B cell (primary cell): ENCODE measurements around the gene MAP2K7. TPM values are rescaled to one million over a fixed set of nuclear protein-coding genes. Genes with fewer than 3 reads are reported as not detected.
"Not testable (repeated sequence)": the region's sequence is repeated elsewhere in the genome, so short reads cannot be mapped to it uniquely, and the experiment has no call there.

ENCODE experiments used
- ATAC-seq: fragments of 200-7000 bp; cut with Tn5 transposase; one replicate; pipeline ENCODE4 v1.10.0; 2021; ENCODE audit warnings: low read depth, mild to moderate bottlenecking, moderate number of reproducible peaks, moderate library complexity
- CTCF ChIA-PET: fragments of 350-600 bp; sonication (Branson Sonifier 250); formaldehyde crosslinking; loops from one replicate; lab custom pipeline; 2021; ENCODE audit warnings: antibody characterized with exemption, inconsistent platforms; lab: Charles Lee
- POLR2A ChIA-PET: fragments of 350-600 bp; sonication (Branson Sonifier 250); formaldehyde crosslinking; loops from one replicate; lab custom pipeline; 2021; ENCODE audit warnings: antibody characterized with exemption; lab: Charles Lee
- DNase-seq: peaks from one replicate; pipeline ENCODE4 v3.0.0; 2013
- H2AFZ ChIP-seq: 2 replicates; pipeline ENCODE4 v1.6.1; 2012; ENCODE audit warnings: mild to moderate bottlenecking, low read depth, low read length; ENCODE audit not compliant: insufficient read depth, poor library complexity, severe bottlenecking
- H3K27ac ChIP-seq, 2 donors: 1 replicate in 1 of 2; 2 replicates in 1 of 2; pipeline ENCODE4 v1.5.1; 2012 to 2013; ENCODE audit warnings: low read length in 2 of 2, mild to moderate bottlenecking in 2 of 2, moderate library complexity in 1 of 2
- H3K27me3 ChIP-seq, 4 experiments: fragments of 200-600 bp in 1 of 4; sonication (generic) in 1 of 4; replicated peaks in 1 of 4; 1 replicate in 2 of 4; 2 replicates in 2 of 4; pipeline versions ENCODE4 v1.6.1 to v1.7.0; 2013 to 2016; ENCODE audit warnings: low read length in 3 of 4, mild to moderate bottlenecking in 2 of 4, mixed read lengths in 1 of 4, moderate library complexity in 1 of 4; ENCODE audit not compliant: insufficient read depth in 4 of 4, control insufficient read depth in 3 of 4; ENCODE audit errors: control extremely low read depth in 1 of 4
- H3K36me3 ChIP-seq, 2 experiments: replicated peaks in 1 of 2; 1 replicate in 1 of 2; 2 replicates in 1 of 2; pipeline versions ENCODE4 v1.6.1 to v1.7.1; 2013; ENCODE audit warnings: low read length in 1 of 2; ENCODE audit not compliant: insufficient read depth in 2 of 2, control insufficient read depth in 1 of 2; ENCODE audit errors: control extremely low read depth in 1 of 2, extremely low read depth in 1 of 2
- H3K4me1 ChIP-seq, 2 donors: fragments of 200-600 bp in 1 of 2; sonication (generic) in 1 of 2; 1 replicate in 1 of 2; 2 replicates in 1 of 2; pipeline versions ENCODE4 v1.5.1 to v1.6.1; 2013 to 2017; ENCODE audit warnings: low read length in 2 of 2; ENCODE audit not compliant: control insufficient read depth in 2 of 2, insufficient read depth in 2 of 2
- H3K4me2 ChIP-seq: replicated peaks from 2 replicates; pipeline ENCODE3; 2012; ENCODE audit warnings: mild to moderate bottlenecking, low read depth, low read length; ENCODE audit not compliant: poor library complexity, severe bottlenecking
- H3K4me3 ChIP-seq, 5 experiments: fragments of 200-600 bp in 1 of 5; sonication (generic) in 1 of 5; 1 replicate in 3 of 5; 2 replicates in 2 of 5; pipeline versions ENCODE4 v1.5.1 to v1.7.0; 2011 to 2016; ENCODE audit warnings: low read length in 4 of 5, mild to moderate bottlenecking in 4 of 5, low read depth in 2 of 5, control low read depth in 1 of 5, moderate library complexity in 1 of 5; ENCODE audit not compliant: insufficient read depth in 1 of 5; ENCODE audit errors: control extremely low read depth in 1 of 5, extremely low read depth in 1 of 5
- H3K79me2 ChIP-seq: fragments of 200-600 bp; sonication (generic); one replicate; pipeline ENCODE4 v1.6.0; 2016; ENCODE audit warnings: low read length; ENCODE audit not compliant: control insufficient read depth, insufficient read depth
- H3K9ac ChIP-seq: fragments of 200-600 bp; sonication (generic); 2 replicates; pipeline ENCODE4 v1.6.1; 2017; ENCODE audit warnings: mild to moderate bottlenecking, low read length, moderate library complexity
- H3K9me3 ChIP-seq, 3 donors: one replicate each; pipeline versions ENCODE4 v1.6.1 to v1.7.1; 2013; ENCODE audit warnings: low read length in 2 of 3; ENCODE audit not compliant: control insufficient read depth in 2 of 3, insufficient read depth in 1 of 3; ENCODE audit errors: control extremely low read depth in 1 of 3
- H4K20me1 ChIP-seq: 2 replicates; pipeline ENCODE4 v1.6.0; 2012; ENCODE audit warnings: mild to moderate bottlenecking, low read length; ENCODE audit not compliant: insufficient read depth, control insufficient read depth, poor library complexity, severe bottlenecking
- H3K27ac Mint-ChIP-seq: one replicate; pipeline ENCODE4 v1.8.0; 2021; ENCODE audit warnings: mixed read lengths
- H3K27me3 Mint-ChIP-seq: one replicate; pipeline ENCODE4 v1.8.0; 2021; ENCODE audit warnings: mixed read lengths
- H3K4me1 Mint-ChIP-seq: one replicate; pipeline ENCODE4 v1.8.0; 2021; ENCODE audit warnings: mixed read lengths
- H3K4me3 Mint-ChIP-seq: one replicate; pipeline ENCODE4 v1.8.0; 2021; ENCODE audit warnings: mixed read lengths
- H3K9me3 Mint-ChIP-seq: one replicate; pipeline ENCODE4 v1.8.0; 2022; ENCODE audit warnings: mixed read lengths; ENCODE audit not compliant: insufficient read depth
- EZH2 ChIP-seq: IDR thresholded peaks from 2 replicates; pipeline ENCODE4 v1.6.1; 2012; ENCODE audit warnings: borderline replicate concordance, low read depth, mild to moderate bottlenecking, moderate library complexity, low read length; ENCODE audit not compliant: insufficient read depth, poor library complexity, severe bottlenecking
- WGBS: methylation state at CpG from one replicate; pipeline ENCODE4 v1.1.5; 2013; ENCODE audit warnings: missing lambda C conversion rate; ENCODE audit not compliant: insufficient coverage; 5-methylcytosine and 5-hydroxymethylcytosine counted together
- intact Hi-C: fragments of 100-400 bp; cut with micrococcal nuclease; formaldehyde crosslinking; loops from one replicate; pipeline ENCODE4 v1.10.0; 2022
- polyA plus RNA-seq: library from polyadenylated mRNA; depleted of rRNA; stranded (reverse); fragments of >200 nt; gene quantifications from 2 replicates; pipeline ENCODE4 v1.2.3, GENCODE V29; 2012
- total RNA-seq, 2 donors: library from RNA; stranded (reverse); fragments of 120-200 nt in 1 of 2; gene quantifications; 1 replicate in 1 of 2; 2 replicates in 1 of 2; pipeline versions ENCODE4 v1.2.3 to v1.2.4, GENCODE V29; 2013 to 2022
- TF ChIP-seq, protein P1 (sequence below): fragments of 200-600 bp; IDR thresholded peaks from one replicate; pipeline ENCODE4 v1.8.0; 2022; ENCODE audit warnings: antibody characterized with exemption, mild to moderate bottlenecking

MAP2K7 gene
- total and polyA plus RNA-seq, 2 donors (not counting 1 experiment from before 2014, with no cell fraction given), result 56.0 to 71.9 TPM

DNA sequence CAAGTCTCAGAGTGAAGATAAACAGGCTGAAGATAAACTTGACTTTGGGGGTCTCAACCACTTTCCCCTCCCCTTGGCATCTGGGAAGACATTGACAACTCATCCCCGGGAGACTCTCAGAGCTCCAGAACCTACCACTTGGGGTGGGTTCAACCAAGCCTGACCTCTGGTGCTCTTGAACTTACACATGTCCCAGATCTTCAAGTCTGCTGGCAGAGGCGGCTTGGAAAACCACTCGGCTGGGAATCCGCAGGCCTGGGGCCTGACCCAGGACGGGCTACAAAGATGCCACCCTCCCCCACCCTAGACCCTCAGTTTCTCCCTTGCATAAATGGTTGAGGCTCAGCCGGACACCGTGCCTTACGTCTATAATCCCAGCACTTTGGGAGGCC is 14.9 kb upstream of the MAP2K7 start:
- no peak for DNase-seq
- Histone ChIP-seq H3K79me2 (no peaks in the 10 kb centered on the region), H3K4me3 (no peak overlapping the region), H3K4me2 (no peak overlapping the region), H3K9ac (no peak overlapping the region), H2AFZ (no peak overlapping the region), H3K36me3 (no peaks in the 10 kb centered on the region), H3K9me3 (no peaks in the 10 kb centered on the region), H4K20me1 (no peaks in the 10 kb centered on the region), H3K27ac (no peak overlapping the region), H3K4me1 (peaks cover 0 to 4% of the 10 kb centered on the region in 2 donors), H3K27me3 (peaks cover 0 to 27% (median 5%) of the 10 kb centered on the region in 4 experiments)
- CTCF ChIA-PET, result no interaction called here
- POLR2A ChIA-PET, result no interaction called here
- Mint-ChIP-seq H3K27ac (no peak overlapping the region), H3K27me3 (peaks cover 18% of the 10 kb centered on the region), H3K4me1 (no peaks in the 10 kb centered on the region), H3K9me3 (no peaks in the 10 kb centered on the region), H3K4me3 (no peak overlapping the region)
- ATAC-seq, result no peak
- TF ChIP-seq, protein P1, sequence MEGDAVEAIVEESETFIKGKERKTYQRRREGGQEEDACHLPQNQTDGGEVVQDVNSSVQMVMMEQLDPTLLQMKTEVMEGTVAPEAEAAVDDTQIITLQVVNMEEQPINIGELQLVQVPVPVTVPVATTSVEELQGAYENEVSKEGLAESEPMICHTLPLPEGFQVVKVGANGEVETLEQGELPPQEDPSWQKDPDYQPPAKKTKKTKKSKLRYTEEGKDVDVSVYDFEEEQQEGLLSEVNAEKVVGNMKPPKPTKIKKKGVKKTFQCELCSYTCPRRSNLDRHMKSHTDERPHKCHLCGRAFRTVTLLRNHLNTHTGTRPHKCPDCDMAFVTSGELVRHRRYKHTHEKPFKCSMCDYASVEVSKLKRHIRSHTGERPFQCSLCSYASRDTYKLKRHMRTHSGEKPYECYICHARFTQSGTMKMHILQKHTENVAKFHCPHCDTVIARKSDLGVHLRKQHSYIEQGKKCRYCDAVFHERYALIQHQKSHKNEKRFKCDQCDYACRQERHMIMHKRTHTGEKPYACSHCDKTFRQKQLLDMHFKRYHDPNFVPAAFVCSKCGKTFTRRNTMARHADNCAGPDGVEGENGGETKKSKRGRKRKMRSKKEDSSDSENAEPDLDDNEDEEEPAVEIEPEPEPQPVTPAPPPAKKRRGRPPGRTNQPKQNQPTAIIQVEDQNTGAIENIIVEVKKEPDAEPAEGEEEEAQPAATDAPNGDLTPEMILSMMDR, result no peak
- TF ChIP-seq EZH2, result no peak
- intact Hi-C loops, result no loop called here
- WGBS, result 89% methylated on average over 8 of the region's 8 CpGs

DNA sequence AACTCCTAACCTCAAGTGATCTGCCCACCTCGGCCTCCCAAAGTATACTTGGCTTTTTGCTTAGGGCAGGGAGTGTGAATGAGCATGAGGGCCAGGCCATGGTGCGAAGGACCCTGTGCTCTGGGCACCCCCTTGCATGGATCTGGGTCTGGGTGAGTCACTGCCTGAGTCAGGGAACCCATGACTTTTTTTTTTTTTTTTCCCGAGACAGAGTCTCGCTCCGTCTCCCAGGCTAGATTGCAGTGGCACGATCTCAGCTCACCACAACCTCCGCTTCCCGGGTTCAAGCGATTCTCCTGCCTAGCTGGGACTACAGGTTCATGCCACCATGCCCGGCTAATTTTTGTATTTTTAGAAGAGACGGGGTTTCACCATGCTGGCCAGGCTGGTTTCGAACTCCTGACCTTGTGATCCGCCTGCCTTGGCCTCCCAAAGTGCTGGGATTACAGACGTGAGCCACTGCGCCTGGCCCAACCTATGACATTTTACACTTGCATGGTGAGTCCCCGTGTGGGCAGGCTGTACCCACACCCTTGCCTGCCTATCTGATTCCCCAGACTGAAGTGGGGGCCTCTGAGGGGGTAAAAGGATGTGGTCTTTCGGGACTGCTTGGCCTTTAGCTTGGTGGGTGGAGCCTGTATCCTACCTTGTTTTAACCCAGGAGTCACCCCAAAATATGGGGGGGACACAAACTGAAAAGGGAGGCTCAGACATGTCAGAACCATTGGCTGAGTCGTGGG is 10.1 kb upstream of the MAP2K7 start:
- WGBS, result 75% methylated on average over 16 of the region's 18 CpGs
- H3K9me3 Mint-ChIP-seq, DNase-seq, H3K9me3 ChIP-seq, H3K9ac ChIP-seq, H3K4me3 ChIP-seq, H3K36me3 ChIP-seq, H4K20me1 ChIP-seq, H3K27ac Mint-ChIP-seq, H2AFZ ChIP-seq, H3K4me1 Mint-ChIP-seq, H3K4me2 ChIP-seq, H3K4me1 ChIP-seq, ATAC-seq, POLR2A ChIA-PET, H3K27ac ChIP-seq, H3K79me2 ChIP-seq, intact Hi-C loops, CTCF ChIA-PET, H3K4me3 Mint-ChIP-seq: not testable (repeated sequence)
- H3K27me3 ChIP-seq, result peaks cover 0 to 19% (median 3%) of the 10 kb centered on the region in 4 experiments
- peaks cover 26% of the 10 kb centered on the region for H3K27me3 Mint-ChIP-seq
